Colonic mucosa (tissue), 4 donors: ENCODE results near the gene ABLIM1. TPM values are rescaled to one million over a fixed set of nuclear protein-coding genes. Genes with fewer than 3 reads are reported as not detected.

Source experiments
- DNase-seq: peaks from one replicate; pipeline ENCODE4 v3.0.0-alpha.2; 2020
- H3K27ac ChIP-seq: fragments of 200-600 bp; one replicate; pipeline ENCODE4 v1.8.0; 2021
- H3K27me3 ChIP-seq: fragments of 200-600 bp; one replicate; pipeline ENCODE4 v1.8.0; 2021
- H3K36me3 ChIP-seq: fragments of 200-600 bp; one replicate; pipeline ENCODE4 v1.8.0; 2021
- H3K4me1 ChIP-seq: fragments of 200-600 bp; one replicate; pipeline ENCODE4 v1.8.0; 2021; ENCODE audit warnings: mild to moderate bottlenecking
- H3K4me3 ChIP-seq: fragments of 200-600 bp; one replicate; pipeline ENCODE4 v1.8.0; 2021
- H3K9ac ChIP-seq, 2 donors: one replicate each; pipeline ENCODE4 v1.7.0; 2013; ENCODE audit warnings: control low read depth in 2 of 2, low read depth in 2 of 2, low read length in 2 of 2
- H3K9me3 ChIP-seq: fragments of 200-600 bp; one replicate; pipeline ENCODE4 v1.8.0; 2021
- intact Hi-C: fragments of 100-400 bp; cut with DNase I; formaldehyde crosslinking; loops from one replicate; pipeline ENCODE4 v1.14.1; 2022
- total RNA-seq, 2 donors: library from RNA; stranded (reverse); fragmentation: NEBNext Ultra II Directional in 1 of 2; extraction: Animal tissue kit (Norgen Biotek cat#: 25700) in 1 of 2; gene quantifications; one replicate each; pipeline ENCODE4 v1.2.1, GENCODE V29; 2021
- TF ChIP-seq, protein P1 (sequence below): fragments of 200-600 bp; IDR thresholded peaks from one replicate; pipeline ENCODE4 v1.8.0; 2022; ENCODE audit warnings: antibody characterized with exemption, mild to moderate bottlenecking
- donor health status: healthy.
- donor health status: DM: no; HTN: no; CAD: no.
- donor health status: DM: no; HTN: no; CAD: no.

Gene ABLIM1
- total RNA-seq, 2 donors from 2014 or later, result 118 to 131 TPM

DNA sequence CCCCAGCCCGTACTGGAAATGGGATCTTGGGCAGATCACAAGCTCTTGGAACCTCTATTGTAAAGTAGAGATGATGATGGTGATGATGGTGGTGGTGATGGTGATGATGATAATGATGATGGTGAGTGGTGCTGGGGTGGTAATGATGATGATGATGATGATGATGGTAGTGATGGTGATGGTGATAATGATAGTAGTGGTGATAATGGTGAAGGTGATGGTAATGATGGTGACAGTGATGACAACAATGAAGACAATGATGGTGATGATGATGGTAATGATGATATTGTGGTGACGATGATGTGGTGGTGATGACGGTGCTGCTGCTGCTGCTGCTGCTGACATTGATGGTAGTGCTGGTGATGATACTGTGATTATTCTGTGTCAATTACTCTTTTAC lies 162.8 kb downstream of the ABLIM1 start:
- H3K4me3 ChIP-seq, result no peak overlapping the region
- TF ChIP-seq, protein P1, sequence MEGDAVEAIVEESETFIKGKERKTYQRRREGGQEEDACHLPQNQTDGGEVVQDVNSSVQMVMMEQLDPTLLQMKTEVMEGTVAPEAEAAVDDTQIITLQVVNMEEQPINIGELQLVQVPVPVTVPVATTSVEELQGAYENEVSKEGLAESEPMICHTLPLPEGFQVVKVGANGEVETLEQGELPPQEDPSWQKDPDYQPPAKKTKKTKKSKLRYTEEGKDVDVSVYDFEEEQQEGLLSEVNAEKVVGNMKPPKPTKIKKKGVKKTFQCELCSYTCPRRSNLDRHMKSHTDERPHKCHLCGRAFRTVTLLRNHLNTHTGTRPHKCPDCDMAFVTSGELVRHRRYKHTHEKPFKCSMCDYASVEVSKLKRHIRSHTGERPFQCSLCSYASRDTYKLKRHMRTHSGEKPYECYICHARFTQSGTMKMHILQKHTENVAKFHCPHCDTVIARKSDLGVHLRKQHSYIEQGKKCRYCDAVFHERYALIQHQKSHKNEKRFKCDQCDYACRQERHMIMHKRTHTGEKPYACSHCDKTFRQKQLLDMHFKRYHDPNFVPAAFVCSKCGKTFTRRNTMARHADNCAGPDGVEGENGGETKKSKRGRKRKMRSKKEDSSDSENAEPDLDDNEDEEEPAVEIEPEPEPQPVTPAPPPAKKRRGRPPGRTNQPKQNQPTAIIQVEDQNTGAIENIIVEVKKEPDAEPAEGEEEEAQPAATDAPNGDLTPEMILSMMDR, result no peak
- no peaks in the 10 kb centered on the region for H3K36me3 ChIP-seq
- intact Hi-C loops, result no loop called here
- H3K4me1 ChIP-seq, result peaks cover 3% of the 10 kb centered on the region
- no peak overlapping the region for H3K9ac ChIP-seq
- H3K27ac ChIP-seq, result no peak overlapping the region
- no peak for DNase-seq
- no peaks in the 10 kb centered on the region for H3K27me3 ChIP-seq
- H3K9me3 ChIP-seq, result no peaks in the 10 kb centered on the region

DNA sequence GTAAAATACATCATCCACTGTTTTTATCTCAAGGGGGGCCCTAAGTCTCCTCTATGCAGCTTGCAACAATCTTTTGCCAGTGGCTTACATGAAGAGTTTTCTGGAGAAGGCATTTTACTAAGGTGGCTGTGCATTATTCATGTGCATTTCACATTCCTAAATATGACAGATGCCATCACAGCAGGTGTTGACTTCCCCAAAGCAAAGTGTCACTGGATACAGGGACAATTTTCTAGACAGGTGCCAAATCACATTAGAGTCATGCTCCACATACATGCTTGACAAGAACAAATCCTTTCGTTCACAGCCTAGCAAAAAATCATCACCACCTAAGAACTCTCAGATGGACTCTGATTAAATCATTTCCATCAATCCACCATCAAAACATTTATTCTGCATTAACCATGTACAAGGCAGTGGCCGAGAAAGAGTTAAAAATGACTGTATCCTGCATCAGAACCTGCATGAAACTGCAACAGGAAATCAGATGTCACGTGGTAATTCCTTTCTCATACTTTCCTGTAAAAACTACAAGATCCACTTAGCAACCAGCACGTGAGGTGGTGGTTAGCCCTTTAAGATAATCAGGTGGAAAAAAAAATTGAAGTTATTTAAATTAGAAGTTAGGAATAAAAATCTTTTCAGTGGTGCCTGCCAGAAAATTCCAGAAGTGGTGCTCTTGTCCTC lies 165.6 kb downstream of the ABLIM1 start:
- intact Hi-C loops, result no loop called here
- DNase-seq, result no peak

DNA sequence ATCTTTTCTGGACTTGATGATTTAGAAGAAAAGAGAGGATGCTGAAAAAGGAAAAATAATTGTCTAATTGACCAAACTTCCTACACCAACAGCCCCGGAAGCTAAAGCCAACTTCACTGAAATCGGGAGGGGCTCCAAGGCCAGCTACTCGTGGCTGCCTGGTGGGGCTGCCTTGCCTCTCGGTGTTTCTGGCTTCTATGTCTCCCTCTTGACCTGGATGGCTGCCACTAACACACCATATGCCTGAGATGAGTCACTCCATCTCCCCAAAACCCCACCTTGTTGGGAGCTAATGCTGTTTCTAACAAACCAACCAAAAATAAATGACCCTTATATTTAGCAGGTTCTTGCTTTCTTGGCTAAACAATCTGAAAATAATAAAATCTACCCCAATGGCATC lies 166.1 kb downstream of the ABLIM1 start:
- no peaks in the 10 kb centered on the region for H3K27me3 ChIP-seq
- no peak for DNase-seq
- no peaks in the 10 kb centered on the region for H3K9me3 ChIP-seq
- TF ChIP-seq, protein P1, result no peak
- H3K4me3 ChIP-seq, result no peak overlapping the region
- intact Hi-C loops, result no loop called here
- peaks cover 5% of the 10 kb centered on the region for H3K36me3 ChIP-seq
- no peak overlapping the region for H3K27ac ChIP-seq
- peaks cover 3% of the 10 kb centered on the region for H3K4me1 ChIP-seq
- no peak overlapping the region for H3K9ac ChIP-seq

More for the DNA sequence above, 165.6 kb downstream of the ABLIM1 start:
- Histone ChIP-seq H3K9ac (no peak overlapping the region), H3K4me3 (no peak overlapping the region), H3K27me3 (no peaks in the 10 kb centered on the region), H3K9me3 (no peaks in the 10 kb centered on the region), H3K27ac (no peak overlapping the region), H3K4me1 (peaks cover 3% of the 10 kb centered on the region), H3K36me3 (no peaks in the 10 kb centered on the region)
- TF ChIP-seq, protein P1, result no peak

DNA sequence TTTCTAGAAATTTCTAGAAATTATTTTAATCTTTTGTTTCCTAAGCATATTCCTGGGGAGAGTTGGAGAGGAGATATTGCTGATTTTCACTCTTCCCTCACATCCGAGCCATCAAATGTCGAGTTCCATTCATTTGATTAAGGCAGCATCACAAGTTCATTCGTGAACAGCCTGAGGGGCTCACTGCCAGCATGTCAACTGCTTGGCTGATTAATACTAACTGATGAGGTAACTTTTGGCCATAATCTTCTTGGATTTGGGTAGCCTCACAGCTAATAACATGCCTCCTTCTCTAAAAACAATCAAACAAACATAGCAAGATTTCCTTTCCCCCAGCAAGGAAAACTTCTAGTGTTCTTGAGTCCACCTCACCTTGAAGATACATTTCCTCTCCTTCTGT lies 166.7 kb downstream of the ABLIM1 start:
- intact Hi-C loops, result no loop called here

DNA sequence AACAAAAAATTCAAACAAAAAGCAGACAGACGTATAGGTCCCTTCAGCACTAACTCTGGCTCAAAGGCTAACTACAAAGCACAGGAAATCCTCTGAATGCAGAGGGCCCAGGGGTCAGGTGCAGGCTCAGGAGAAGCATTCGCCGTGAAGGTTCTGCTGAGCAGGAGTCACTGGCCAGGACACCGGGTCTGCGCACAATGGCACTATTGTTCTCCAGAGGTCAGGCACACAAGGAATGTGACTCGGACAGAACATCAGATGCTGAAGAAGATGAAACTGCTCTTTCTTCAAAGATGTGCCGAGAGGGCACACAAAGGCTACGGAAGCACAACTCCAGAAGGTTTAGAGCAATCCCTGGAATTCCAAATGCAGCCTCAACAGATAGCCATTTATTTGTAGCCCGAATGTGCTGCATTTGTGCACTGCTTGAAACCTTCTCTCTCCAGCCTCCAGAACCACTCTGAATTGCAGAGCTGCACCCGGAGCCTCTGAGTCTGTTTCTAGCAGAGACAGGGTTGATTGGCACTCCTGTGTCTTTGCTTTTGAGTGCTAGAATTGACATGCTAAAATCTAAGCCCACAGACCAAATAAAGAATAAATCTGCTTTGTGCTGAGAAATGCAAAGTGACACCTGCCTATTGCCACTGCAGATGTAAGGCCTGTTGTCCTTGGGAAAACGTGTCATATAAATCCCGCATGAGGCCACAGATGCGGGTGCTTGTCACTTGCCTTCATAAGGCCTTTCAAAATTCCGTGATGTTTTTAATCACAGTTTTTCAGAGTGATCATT lies 168.4 kb downstream of the ABLIM1 start:
- H3K36me3 ChIP-seq, result peaks cover 5% of the 10 kb centered on the region
- H3K4me3 ChIP-seq, result no peak overlapping the region
- no peaks in the 10 kb centered on the region for H3K27me3 ChIP-seq
- TF ChIP-seq, protein P1, result no peak
- DNase-seq, result no peak
- H3K4me1 ChIP-seq, result peaks cover 3% of the 10 kb centered on the region
- H3K27ac ChIP-seq, result no peak overlapping the region
- H3K9ac ChIP-seq, result no peak overlapping the region
- intact Hi-C loops, result no loop called here
- no peaks in the 10 kb centered on the region for H3K9me3 ChIP-seq

More for the DNA sequence above, 166.7 kb downstream of the ABLIM1 start:
- peaks cover 3% of the 10 kb centered on the region for H3K4me1 ChIP-seq
- no peak overlapping the region for H3K9ac ChIP-seq
- TF ChIP-seq, protein P1, result no peak
- no peak overlapping the region for H3K4me3 ChIP-seq
- H3K9me3 ChIP-seq, result no peaks in the 10 kb centered on the region
- no peak for DNase-seq
- H3K27me3 ChIP-seq, result no peaks in the 10 kb centered on the region
- H3K36me3 ChIP-seq, result peaks cover 5% of the 10 kb centered on the region
- H3K27ac ChIP-seq, result no peak overlapping the region
